ENCODE measurements around the gene TSPEAR.

Gene TSPEAR

DNA sequence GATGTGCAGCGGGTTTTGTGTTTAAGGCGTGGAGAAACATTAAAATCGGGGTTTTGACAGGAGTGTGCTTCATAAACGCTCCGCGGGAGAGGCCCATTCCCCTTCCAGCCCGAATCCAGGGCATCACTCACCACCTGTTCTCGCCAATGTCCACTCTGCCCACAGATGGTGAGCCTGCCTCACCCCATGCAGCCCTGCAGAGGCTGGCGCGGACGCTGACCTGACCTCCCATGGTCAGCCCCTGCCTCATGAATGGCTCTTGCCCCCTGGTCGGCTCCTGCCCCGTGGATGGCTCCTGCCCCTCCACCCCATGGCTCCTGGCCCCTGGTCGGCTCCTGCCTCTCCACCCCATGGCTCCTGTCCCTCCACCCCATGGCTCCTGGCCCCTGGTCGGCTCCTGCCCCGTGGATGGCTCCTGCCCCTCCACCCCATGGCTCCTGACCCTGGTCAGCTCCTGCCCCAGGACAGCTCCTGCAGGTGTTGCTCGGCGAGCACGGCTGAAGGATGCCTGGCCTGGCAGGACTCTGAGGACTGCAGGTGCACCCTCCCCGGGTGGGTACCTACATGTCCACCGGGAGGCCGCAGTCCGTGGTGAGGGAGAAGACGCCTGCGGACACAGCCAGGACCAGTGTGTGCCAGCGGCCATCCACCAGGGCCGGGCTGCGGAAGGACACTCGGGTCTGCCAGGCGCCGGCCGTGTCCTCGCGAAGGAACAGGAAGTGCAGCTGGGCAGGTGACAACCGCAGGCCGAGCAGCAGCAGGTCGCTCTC lies 178.1 kb downstream of the TSPEAR start:
- no peak for DNase-seq (ENCODE audit: low spot score)
- no peak for TF ChIP-seq CTCF (IDR thresholded peaks at IDR 0.05; ENCODE audit: extremely low read depth, insufficient read depth, missing control alignments)
- in situ Hi-C loops (cut with MboI; ENCODE audit: low pct_unique_long_range_greater_than_20kb, low sequenced_read_pairs, unreplicated experiment), result no loop called here

DNA sequence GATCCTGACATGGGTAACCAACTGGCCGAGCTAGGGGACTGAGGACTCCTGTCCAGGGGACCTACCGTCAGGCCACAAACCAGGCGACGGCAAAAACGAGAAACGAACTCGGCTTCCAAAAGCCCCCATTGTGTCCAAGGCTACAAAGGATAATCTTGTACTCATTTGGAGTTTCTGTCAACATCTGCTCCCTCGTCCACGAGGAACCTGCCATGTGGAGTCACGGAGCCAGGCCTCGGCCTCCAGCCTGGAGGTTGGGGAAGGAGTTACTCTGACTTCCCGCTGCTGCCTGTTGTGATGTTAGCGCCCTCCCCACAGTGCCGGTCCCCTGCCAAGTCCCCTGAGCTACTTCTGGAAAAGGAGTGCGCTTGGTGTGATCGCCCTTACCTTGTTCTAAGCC lies 178.7 kb downstream of the TSPEAR start:
- DNase-seq (ENCODE audit: low spot score), result no peak
- in situ Hi-C loops (cut with MboI; ENCODE audit: low pct_unique_long_range_greater_than_20kb, low sequenced_read_pairs, unreplicated experiment), result no loop called here
- TF ChIP-seq CTCF (IDR thresholded peaks at IDR 0.05; ENCODE audit: extremely low read depth, insufficient read depth, missing control alignments), result no peak

DNA sequence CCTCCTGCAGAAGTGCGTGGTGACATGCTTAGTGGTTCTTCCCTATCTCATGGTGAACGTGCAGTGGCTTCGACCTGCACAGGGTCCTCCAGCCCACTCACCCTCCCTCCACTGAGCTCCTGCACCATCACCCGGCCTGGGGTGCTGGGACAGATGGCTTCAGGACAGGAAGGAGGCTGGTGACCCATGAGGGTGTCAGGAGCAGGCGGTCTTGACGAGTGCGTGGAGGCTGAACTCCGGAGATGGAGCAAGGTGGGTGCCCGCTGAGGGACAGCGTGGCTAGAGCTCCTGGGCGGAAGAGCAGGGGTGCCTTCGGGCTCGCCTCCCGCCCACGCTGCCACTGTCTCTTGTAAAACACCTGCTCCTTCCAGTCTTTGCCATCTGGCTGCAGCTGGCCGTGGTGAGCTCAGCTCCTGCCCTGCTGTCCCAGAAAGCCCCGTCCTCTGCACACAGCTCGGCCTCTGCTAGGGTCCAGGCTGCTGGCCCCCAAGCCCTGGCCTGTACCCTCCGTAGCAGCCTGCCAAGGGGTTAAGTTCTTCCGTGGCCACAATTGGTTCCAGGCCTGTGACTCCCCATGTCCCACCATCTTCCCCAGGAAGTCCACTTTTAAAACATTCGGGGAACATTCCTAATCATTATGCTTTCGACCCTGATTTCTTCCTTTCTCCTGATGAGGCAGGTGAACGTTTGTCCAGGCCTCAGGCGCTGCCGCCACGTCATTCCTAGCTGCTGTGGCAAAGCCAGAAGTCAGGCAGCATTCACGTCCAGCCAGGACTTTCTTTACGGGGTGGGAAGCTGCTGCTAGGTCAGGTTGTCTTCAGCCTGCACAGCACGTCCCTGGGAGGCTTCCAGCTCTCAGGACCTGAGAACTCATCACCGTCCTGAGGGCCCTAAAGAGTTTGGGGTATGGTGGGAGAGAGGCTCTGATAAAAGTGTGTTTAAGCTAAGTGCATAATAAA lies 179.5 kb downstream of the TSPEAR start:
- no peak for DNase-seq (ENCODE audit: low spot score)

GRCh38 chr21:44530903-44531605 lies 180.3 kb downstream of the TSPEAR start:
- no peak for TF ChIP-seq CTCF (IDR thresholded peaks at IDR 0.05; ENCODE audit: extremely low read depth, insufficient read depth, missing control alignments)
- DNase-seq (ENCODE audit: low spot score), result no peak
- in situ Hi-C loops (cut with MboI; ENCODE audit: low pct_unique_long_range_greater_than_20kb, low sequenced_read_pairs, unreplicated experiment), result no loop called here

More for the DNA sequence above, 179.5 kb downstream of the TSPEAR start:
- in situ Hi-C loops (cut with MboI; ENCODE audit: low pct_unique_long_range_greater_than_20kb, low sequenced_read_pairs, unreplicated experiment), result no loop called here
- no peak for TF ChIP-seq CTCF (IDR thresholded peaks at IDR 0.05; ENCODE audit: extremely low read depth, insufficient read depth, missing control alignments)

DNA sequence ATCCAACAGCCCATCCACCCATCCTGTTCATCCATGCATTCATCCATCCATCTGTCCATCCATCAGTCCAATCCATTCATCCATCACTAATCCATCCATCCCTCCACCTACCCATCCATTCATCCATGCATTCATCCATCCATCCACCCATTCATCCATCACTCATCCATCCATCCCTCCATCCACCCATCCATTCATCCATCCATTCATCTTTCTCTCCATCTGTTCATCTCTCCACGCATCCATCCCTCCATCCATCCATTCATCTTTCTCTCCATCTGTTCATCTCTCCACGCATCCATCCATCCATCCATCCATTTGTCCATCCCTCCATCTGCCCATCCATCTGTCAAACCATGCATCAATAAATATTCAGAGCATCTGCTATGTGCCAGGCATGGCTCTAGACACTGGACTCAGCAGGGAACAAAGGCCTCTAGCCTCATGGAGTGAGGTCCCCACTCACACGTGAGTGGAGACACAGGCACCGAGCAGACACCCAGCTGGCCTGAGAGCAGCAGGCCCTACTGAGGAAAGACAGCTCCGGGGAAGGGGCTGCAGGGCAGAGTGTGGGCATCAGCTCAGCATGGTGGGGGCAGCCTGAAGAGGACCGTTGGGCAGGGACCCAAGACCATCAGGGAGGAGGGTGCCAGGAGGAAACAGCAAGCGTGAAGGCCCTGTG lies 181.0 kb downstream of the TSPEAR start:
- in situ Hi-C loops (cut with MboI; ENCODE audit: low pct_unique_long_range_greater_than_20kb, low sequenced_read_pairs, unreplicated experiment), result no loop called here
- no peak for TF ChIP-seq CTCF (IDR thresholded peaks at IDR 0.05; ENCODE audit: extremely low read depth, insufficient read depth, missing control alignments)
- DNase-seq (ENCODE audit: low spot score), result no peak

Measured in GM13977 (cell line).